HepG2 (cell line): Measurements from ENCODE around the gene TPRG1. TPM values are rescaled to one million over a fixed set of nuclear protein-coding genes. Genes with fewer than 3 reads are reported as not detected.

ENCODE experiments used
- ATAC-seq: fragments of 200-7000 bp; cut with Tn5 transposase; 3 replicates; pipeline ENCODE4 v1.9.1; 2020; ENCODE audit warnings: mild to moderate bottlenecking, moderate library complexity
- BruUV-seq: library from RNA; stranded (reverse); fragments of 400-500 nt; replicated peaks from 2 replicates; lab custom pipeline; 2021; lab: Mats Ljungman, UMichigan
- CTCF ChIA-PET: fragments of 300-600 bp; formaldehyde crosslinking; extraction: SDS; loops from one replicate; lab custom pipeline; 2021; ENCODE audit warnings: low total read pairs, inconsistent platforms, low intra/inter-chr PET ratio; lab: Yijun Ruan, JAX
- POLR2A ChIA-PET: fragments of 350-600 bp; sonication (Branson Sonifier 250); formaldehyde crosslinking; loops from one replicate; lab custom pipeline; 2020; ENCODE audit warnings: antibody characterized with exemption, inconsistent platforms; lab: Yijun Ruan, JAX
- DNase-seq: peaks from one replicate; pipeline ENCODE4 v3.0.0-alpha.2; 2015; ENCODE audit warnings: low spot score
- FAIRE-seq: peaks from 3 replicates; lab custom pipeline; 2011; peaks lifted over from hg19 to GRCh38; lab: Jason Lieb, UNC
- H2AFZ ChIP-seq: one replicate; pipeline ENCODE4 v1.6.1; 2011; ENCODE audit warnings: low read length, inconsistent platforms
- H3K27ac ChIP-seq: fragments of 300-600 bp; 3 replicates; pipeline ENCODE4 v1.8.0; 2011; ENCODE audit warnings: mixed run types, mild to moderate bottlenecking, mixed read lengths, low read length, inconsistent platforms; ENCODE audit not compliant: insufficient read depth; ENCODE audit errors: extremely low read length
- H3K27me3 ChIP-seq, 2 experiments: fragments of 200-600 bp in 1 of 2; 2 replicates in 1 of 2; 3 replicates in 1 of 2; pipeline versions ENCODE4 v1.6.0 to v1.8.0; 2011; ENCODE audit warnings: low read length in 2 of 2, mild to moderate bottlenecking in 2 of 2, moderate library complexity in 2 of 2, inconsistent platforms in 1 of 2; ENCODE audit not compliant: insufficient read depth in 2 of 2, control insufficient read depth in 1 of 2
- H3K36me3 ChIP-seq, 2 experiments: fragments of 200-600 bp in 1 of 2; replicated peaks in 1 of 2; 2 replicates in 1 of 2; 3 replicates in 1 of 2; pipeline versions ENCODE4 v1.5.1 to v1.8.0; 2011; ENCODE audit warnings: low read length in 2 of 2, inconsistent platforms in 1 of 2; ENCODE audit not compliant: insufficient read depth in 2 of 2, control insufficient read depth in 1 of 2
- H3K4me1 ChIP-seq: 2 replicates; pipeline ENCODE4 v1.5.1; 2012; ENCODE audit warnings: low read length, inconsistent platforms; ENCODE audit not compliant: insufficient read depth
- H3K4me2 ChIP-seq: 2 replicates; pipeline ENCODE4 v1.6.0; 2011; ENCODE audit warnings: low read depth, low read length, inconsistent platforms
- H3K4me3 ChIP-seq, 3 experiments: fragments of 200-600 bp in 1 of 3; sonication (generic), shearing (Covaris generic) in 1 of 3; replicated peaks in 1 of 3; 2 replicates each; pipeline ENCODE4 v1.5.1; 2011 to 2016; ENCODE audit warnings: low read length in 3 of 3, inconsistent platforms in 2 of 3, low read depth in 2 of 3, mild to moderate bottlenecking in 2 of 3, control low read depth in 1 of 3, mixed read lengths in 1 of 3; ENCODE audit not compliant: insufficient read depth in 1 of 3
- H3K79me2 ChIP-seq: one replicate; pipeline ENCODE4 v1.6.1; 2011; ENCODE audit warnings: low read length, inconsistent platforms; ENCODE audit not compliant: insufficient read depth
- H3K9ac ChIP-seq: 2 replicates; pipeline ENCODE4 v1.6.0; 2011; ENCODE audit warnings: mild to moderate bottlenecking, low read depth, low read length, inconsistent platforms; ENCODE audit not compliant: insufficient read depth
- H3K9me3 ChIP-seq: 2 replicates; pipeline ENCODE4 v1.5.1; 2012; ENCODE audit warnings: mild to moderate bottlenecking, low read length
- H4K20me1 ChIP-seq: 2 replicates; pipeline ENCODE4 v1.6.0; 2011; ENCODE audit warnings: inconsistent platforms, mild to moderate bottlenecking, low read length, moderate library complexity; ENCODE audit not compliant: insufficient read depth
- HMG20A ChIP-seq: IDR thresholded peaks from 2 replicates; pipeline ENCODE4 v1.6.1; 2016; ENCODE audit warnings: borderline replicate concordance
- HNRNPH1 ChIP-seq: fragments of 200-400 bp; formaldehyde crosslinking; optimal IDR thresholded peaks from 2 replicates; pipeline ENCODE3; 2017; ENCODE audit warnings: mild to moderate bottlenecking, low read depth, low read length
- MTA3 ChIP-seq: sonication (generic); formaldehyde crosslinking; IDR thresholded peaks from 2 replicates; pipeline ENCODE4 v1.4.0; 2020; ENCODE audit warnings: missing genetic modification reagents
- SRSF1 ChIP-seq: fragments of 200-400 bp; formaldehyde crosslinking; optimal IDR thresholded peaks from 2 replicates; pipeline ENCODE3; 2017; ENCODE audit warnings: mild to moderate bottlenecking, low read depth, low read length, moderate library complexity
- ZBTB21 ChIP-seq: sonication (generic); formaldehyde crosslinking; IDR thresholded peaks from 2 replicates; pipeline ENCODE4 v1.4.0; 2020; ENCODE audit warnings: missing genetic modification reagents
- ZBTB37 ChIP-seq: sonication (generic); formaldehyde crosslinking; IDR thresholded peaks from 2 replicates; pipeline ENCODE4 v1.4.0; 2020; ENCODE audit warnings: mild to moderate bottlenecking, missing genetic modification reagents
- ZFX ChIP-seq: sonication (generic); formaldehyde crosslinking; IDR thresholded peaks from 2 replicates; pipeline ENCODE4 v1.4.0; 2020; ENCODE audit warnings: mild to moderate bottlenecking, low read depth, missing genetic modification reagents, moderate library complexity
- ZNF879 ChIP-seq: sonication (generic); formaldehyde crosslinking; IDR thresholded peaks from 2 replicates; pipeline ENCODE4 v1.8.1; 2023; ENCODE audit warnings: missing genetic modification reagents
- WGBS: methylation state at CpG from one replicate; pipeline ENCODE4 v1.1.6; 2017; ENCODE audit warnings: low lambda C conversion rate; 5-methylcytosine and 5-hydroxymethylcytosine counted together
- in situ Hi-C: cut with HindIII; loops from 2 replicates; pipeline ENCODE4 v1.10.0; 2017; ENCODE audit warnings: low pct_unique_long_range_greater_than_20kb; ENCODE audit not compliant: extremely low pct_ligation_motif_present
- intact Hi-C: fragments of 100-400 bp; cut with micrococcal nuclease; formaldehyde crosslinking; loops from one replicate; pipeline ENCODE4 v1.10.0; 2022; ENCODE audit not compliant: unreplicated experiment
- polyA plus RNA-seq, 8 experiments: library from polyadenylated mRNA; depleted of rRNA in 3 of 8; stranded (reverse) in 7 of 8; unstranded in 1 of 8; fragments of >200 nt; fragmentation: Illumina TruSeq in 4 of 8; extraction: Trizol in 4 of 8; gene quantifications; 2 replicates each; pipeline versions ENCODE4 v1.2.1 to v1.2.3, GENCODE V29; 2011 to 2016; ENCODE audit warnings: low read depth in 4 of 8, missing spikeins in 1 of 8, mixed read lengths in 1 of 8; ENCODE audit not compliant: insufficient read depth in 1 of 8
- total RNA-seq, 5 experiments: library from RNA; depleted of rRNA; stranded (reverse); fragments of >200 nt; fragmentation: Illumina TruSeq; extraction: Trizol; gene quantifications; 2 replicates each; pipeline ENCODE4 v1.2.3, GENCODE V29; 2016; ENCODE audit warnings: low read depth in 1 of 5

The TPRG1 gene
- total and polyA plus RNA-seq, 2 of the 13 experiments (the other 11 are each of a cell fraction or from before 2014, with no cell fraction given) = 0.17 TPM; not detected in 1

- WGBS = 39% methylated on average over 10 of the region's 10 CpGs
- Histone ChIP-seq H3K4me3 (no peak overlapping the region), H3K79me2 (no peaks in the 10 kb centered on the region), H2AFZ (no peak overlapping the region), H3K27me3 (no peaks in the 10 kb centered on the region), H3K27ac (no peak overlapping the region), H3K9me3 (no peaks in the 10 kb centered on the region), H3K4me1 (no peaks in the 10 kb centered on the region), H4K20me1 (no peaks in the 10 kb centered on the region), H3K9ac (no peak overlapping the region), H3K36me3 (no peaks in the 10 kb centered on the region), H3K4me2 (no peak overlapping the region)
- DNase-seq (no peak), ATAC-seq (no peak), FAIRE-seq (no peak)
- no TSS peak for BruUV-seq
- ChIA-PET CTCF (no interaction called here), POLR2A (no interaction called here)
- intact Hi-C loops = no loop called here
- TF ChIP-seq ZBTB37 (CRISPR knock-in tag) = no peak
- TF ChIP-seq HNRNPH1 = no peak
- no peak for TF ChIP-seq MTA3 (CRISPR knock-in tag)
- TF ChIP-seq ZBTB21 (CRISPR knock-in tag) = no peak
- no peak for TF ChIP-seq ZFX (CRISPR knock-in tag)
- no peak for TF ChIP-seq SRSF1
- no peak for TF ChIP-seq HMG20A (CRISPR knock-in tag)
- no peak for TF ChIP-seq ZNF879 (CRISPR knock-in tag)
- in situ Hi-C loops = no loop called here
These were observed 132.9 kb downstream of the TPRG1 start for GRCh38 chr3:189304465-189305351.
